CD4-positive, CD25-positive, alpha-beta regulatory T cell (primary cell): Measurements from ENCODE around the gene WDFY4. TPM values are rescaled to one million over a fixed set of nuclear protein-coding genes. Genes with fewer than 3 reads are reported as not detected.
A peak's percentile ranks its signal among the peaks of the same experiment; 100 is the strongest.

ENCODE experiments used
- ATAC-seq, 2 donors: fragments of 150-1000 bp; cut with Tn5 transposase; one replicate each; pipeline ENCODE4 v1.10.0; 2021; ENCODE audit warnings: low read depth in 2 of 2, moderate number of reproducible peaks in 2 of 2, moderate library complexity in 1 of 2
- DNase-seq, 3 donors: peaks; one replicate each; pipeline versions ENCODE4 v3.0.0 to v3.0.0-alpha.2; 2012 to 2022; ENCODE audit warnings: mixed read lengths in 1 of 3
- H3K27ac ChIP-seq: one replicate; pipeline ENCODE4 v1.7.0; 2013; ENCODE audit warnings: mild to moderate bottlenecking, low read length; ENCODE audit not compliant: insufficient read depth, poor library complexity, severe bottlenecking
- H3K27me3 ChIP-seq: one replicate; pipeline ENCODE4 v1.7.0; 2013; ENCODE audit warnings: low read length; ENCODE audit not compliant: control insufficient read depth, insufficient read depth
- H3K36me3 ChIP-seq: one replicate; pipeline ENCODE4 v1.7.0; 2013; ENCODE audit warnings: mild to moderate bottlenecking, low read length, moderate library complexity; ENCODE audit not compliant: control insufficient read depth, insufficient read depth
- H3K4me1 ChIP-seq: 2 replicates; pipeline ENCODE4 v1.7.0; 2013; ENCODE audit warnings: mild to moderate bottlenecking, low read length; ENCODE audit not compliant: insufficient read depth, control insufficient read depth, poor library complexity, severe bottlenecking
- H3K4me3 ChIP-seq: one replicate; pipeline ENCODE4 v1.7.0; 2013; ENCODE audit warnings: low read depth, mild to moderate bottlenecking, low read length, moderate library complexity
- H3K9me3 ChIP-seq, 2 experiments: 1 replicate in 1 of 2; 2 replicates in 1 of 2; pipeline ENCODE4 v1.7.0; 2013; ENCODE audit warnings: low read length in 2 of 2, mild to moderate bottlenecking in 1 of 2, moderate library complexity in 1 of 2; ENCODE audit not compliant: control insufficient read depth in 2 of 2
- H3K27ac Mint-ChIP-seq, 3 donors: one replicate each; pipeline ENCODE4 v1.8.0; 2020 to 2022; ENCODE audit warnings: mild to moderate bottlenecking in 3 of 3, mixed read lengths in 3 of 3, moderate library complexity in 2 of 3
- H3K27me3 Mint-ChIP-seq: one replicate; pipeline ENCODE4 v1.8.0; 2022; ENCODE audit warnings: mild to moderate bottlenecking, mixed read lengths
- H3K36me3 Mint-ChIP-seq: one replicate; pipeline ENCODE4 v1.8.0; 2020; ENCODE audit warnings: mixed read lengths
- H3K4me1 Mint-ChIP-seq, 4 donors: one replicate each; pipeline ENCODE4 v1.8.0; 2020 to 2022; ENCODE audit warnings: mixed read lengths in 4 of 4, mild to moderate bottlenecking in 1 of 4
- H3K4me3 Mint-ChIP-seq, 4 donors: one replicate each; pipeline ENCODE4 v1.8.0; 2020 to 2022; ENCODE audit warnings: mild to moderate bottlenecking in 4 of 4, mixed read lengths in 4 of 4, moderate library complexity in 3 of 4
- H3K9me3 Mint-ChIP-seq, 7 donors: one replicate each; pipeline ENCODE4 v1.8.0; 2020 to 2022; ENCODE audit warnings: mixed read lengths in 7 of 7, mild to moderate bottlenecking in 3 of 7, moderate library complexity in 2 of 7
- polyA plus RNA-seq, 4 donors: library from polyadenylated mRNA; unstranded; fragments of 300-500 nt; fragmentation: Illumina TruSeq; gene quantifications; one replicate each; pipeline ENCODE4 v1.2.3, GENCODE V29; 2021
- total RNA-seq: library from RNA; stranded (reverse); gene quantifications from one replicate; pipeline ENCODE4 v1.2.3, GENCODE V29; 2022

The WDFY4 gene
- total and polyA plus RNA-seq, 5 donors from 2014 or later = 0.15 to 0.57 (median 0.34) TPM

GRCh38 chr10:48789486-48790456 is 105.1 kb downstream of the WDFY4 start:
- Histone ChIP-seq H3K4me3 (no peak overlapping the region), H3K27me3 (no peaks in the 10 kb centered on the region), H3K4me1 (no peaks in the 10 kb centered on the region), H3K9me3 (no peaks in the 10 kb centered on the region), H3K27ac (no peak overlapping the region), H3K36me3 (no peaks in the 10 kb centered on the region)
- Mint-ChIP-seq H3K36me3 (no peaks in the 10 kb centered on the region), H3K4me3 (no peak overlapping the region), H3K27me3 (no peaks in the 10 kb centered on the region), H3K4me1 (peaks cover 0 to 4% (median 0%) of the 10 kb centered on the region in 4 donors), H3K9me3 (peaks cover 0 to 5% (median 0%) of the 10 kb centered on the region in 7 donors), H3K27ac (no peak overlapping the region)
- DNase-seq = peak in 1 of 3 donors; percentile 44
- no peak for ATAC-seq

GRCh38 chr10:48790457-48791044 is 105.9 kb downstream of the WDFY4 start:
- DNase-seq = no peak

GRCh38 chr10:48791267-48791928 is 106.7 kb downstream of the WDFY4 start:
- Histone ChIP-seq H3K27me3 (no peaks in the 10 kb centered on the region), H3K9me3 (no peaks in the 10 kb centered on the region), H3K27ac (no peak overlapping the region), H3K4me3 (no peak overlapping the region), H3K36me3 (no peaks in the 10 kb centered on the region), H3K4me1 (no peaks in the 10 kb centered on the region)
- DNase-seq (peak in 1 of 3 donors; percentile 33), ATAC-seq (no peak)
- no peaks in the 10 kb centered on the region for H3K27me3 Mint-ChIP-seq
- no peak overlapping the region for H3K27ac Mint-ChIP-seq
- H3K36me3 Mint-ChIP-seq = no peaks in the 10 kb centered on the region
- no peak overlapping the region for H3K4me3 Mint-ChIP-seq
- H3K4me1 Mint-ChIP-seq = peaks cover 0 to 4% (median 0%) of the 10 kb centered on the region in 4 donors
- peaks cover 0 to 5% (median 0%) of the 10 kb centered on the region in 7 donors for H3K9me3 Mint-ChIP-seq

More at GRCh38 chr10:48790457-48791044, 105.9 kb downstream of the WDFY4 start:
- Histone ChIP-seq H3K4me1 (no peaks in the 10 kb centered on the region), H3K27me3 (no peaks in the 10 kb centered on the region), H3K27ac (no peak overlapping the region), H3K9me3 (no peaks in the 10 kb centered on the region), H3K36me3 (no peaks in the 10 kb centered on the region), H3K4me3 (no peak overlapping the region)
- H3K4me3 Mint-ChIP-seq = no peak overlapping the region
- H3K36me3 Mint-ChIP-seq = no peaks in the 10 kb centered on the region
- peaks cover 0 to 5% (median 0%) of the 10 kb centered on the region in 7 donors for H3K9me3 Mint-ChIP-seq
- peaks cover 0 to 4% (median 0%) of the 10 kb centered on the region in 4 donors for H3K4me1 Mint-ChIP-seq
- H3K27me3 Mint-ChIP-seq = no peaks in the 10 kb centered on the region
- H3K27ac Mint-ChIP-seq = no peak overlapping the region
- ATAC-seq = no peak

- Mint-ChIP-seq H3K27me3 (no peaks in the 10 kb centered on the region), H3K9me3 (peaks cover 0 to 5% (median 0%) of the 10 kb centered on the region in 7 donors), H3K4me3 (no peak overlapping the region), H3K4me1 (peaks cover 0 to 4% (median 0%) of the 10 kb centered on the region in 4 donors), H3K36me3 (no peaks in the 10 kb centered on the region), H3K27ac (no peak overlapping the region)
- Histone ChIP-seq H3K4me3 (no peak overlapping the region), H3K9me3 (no peaks in the 10 kb centered on the region), H3K27ac (no peak overlapping the region), H3K27me3 (no peaks in the 10 kb centered on the region), H3K4me1 (no peaks in the 10 kb centered on the region), H3K36me3 (no peaks in the 10 kb centered on the region)
- DNase-seq (no peak), ATAC-seq (no peak)
These were observed 107.4 kb downstream of the WDFY4 start for GRCh38 chr10:48792121-48792520.

- no peak overlapping the region for H3K4me3 ChIP-seq
- Mint-ChIP-seq H3K27ac (no peak overlapping the region), H3K4me3 (no peak overlapping the region), H3K9me3 (peaks cover 0 to 5% (median 0%) of the 10 kb centered on the region in 7 donors), H3K4me1 (peaks cover 0 to 4% (median 0%) of the 10 kb centered on the region in 4 donors), H3K36me3 (no peaks in the 10 kb centered on the region), H3K27me3 (no peaks in the 10 kb centered on the region)
- H3K36me3 ChIP-seq = no peaks in the 10 kb centered on the region
- H3K27me3 ChIP-seq = no peaks in the 10 kb centered on the region
- no peaks in the 10 kb centered on the region for H3K4me1 ChIP-seq
- DNase-seq = peak in 1 of 3 donors; percentile 88
- no peak overlapping the region for H3K27ac ChIP-seq
- H3K9me3 ChIP-seq = no peaks in the 10 kb centered on the region
- ATAC-seq = peak; percentile 8 to 45
These were observed 108.0 kb downstream of the WDFY4 start for GRCh38 chr10:48792687-48793096.

- no peak overlapping the region for H3K4me3 Mint-ChIP-seq
- no peaks in the 10 kb centered on the region for H3K36me3 Mint-ChIP-seq
- Histone ChIP-seq H3K27ac (no peak overlapping the region), H3K36me3 (no peaks in the 10 kb centered on the region), H3K27me3 (no peaks in the 10 kb centered on the region), H3K4me1 (no peaks in the 10 kb centered on the region), H3K9me3 (no peaks in the 10 kb centered on the region), H3K4me3 (no peak overlapping the region)
- no peak overlapping the region for H3K27ac Mint-ChIP-seq
- DNase-seq (no peak), ATAC-seq (no peak)
- no peaks in the 10 kb centered on the region for H3K27me3 Mint-ChIP-seq
- peaks cover 0 to 5% (median 2%) of the 10 kb centered on the region in 4 donors for H3K4me1 Mint-ChIP-seq
- H3K9me3 Mint-ChIP-seq = peaks cover 0 to 5% (median 0%) of the 10 kb centered on the region in 7 donors
These were observed 109.4 kb downstream of the WDFY4 start for GRCh38 chr10:48794074-48794473.

GRCh38 chr10:48796713-48797245 is 112.1 kb downstream of the WDFY4 start:
- Histone ChIP-seq H3K27me3 (no peaks in the 10 kb centered on the region), H3K4me1 (peaks cover 14% of the 10 kb centered on the region), H3K27ac (no peak overlapping the region), H3K4me3 (no peak overlapping the region), H3K9me3 (peaks cover 0 to 1% of the 10 kb centered on the region in 2 experiments), H3K36me3 (no peaks in the 10 kb centered on the region)
- Mint-ChIP-seq H3K4me3 (no peak overlapping the region), H3K9me3 (peaks cover 0 to 5% (median 2%) of the 10 kb centered on the region in 7 donors), H3K27ac (peak overlapping the region in 1 of 3 donors; percentile 51), H3K27me3 (no peaks in the 10 kb centered on the region), H3K4me1 (peaks cover 4 to 31% (median 7%) of the 10 kb centered on the region in 4 donors), H3K36me3 (no peaks in the 10 kb centered on the region)
- DNase-seq (no peak), ATAC-seq (no peak)
